CD4-positive, CD25-positive, alpha-beta regulatory T cell (primary cell): Measurements from ENCODE around the gene DPP7. TPM values are rescaled to one million over a fixed set of nuclear protein-coding genes. Genes with fewer than 3 reads are reported as not detected.

Experiments
- polyA plus RNA-seq, 4 donors: library from polyadenylated mRNA; unstranded; fragments of 300-500 nt; fragmentation: Illumina TruSeq; gene quantifications; one replicate each; pipeline ENCODE4 v1.2.3, GENCODE V29; 2021
- total RNA-seq: library from RNA; stranded (reverse); gene quantifications from one replicate; pipeline ENCODE4 v1.2.3, GENCODE V29; 2022

DPP7 gene
- total and polyA plus RNA-seq, 5 donors from 2014 or later: 119 to 343 (median 156) TPM

Other genes starting within 250 kb of the DPP7 start
Only the 30 nearest of the 33 such genes appear.
- gene FBXW5, start 170.0 kb downstream of the DPP7 start, total RNA-seq: 96.9 TPM
- 100 to 1,000 TPM in 3 of 4 donors, 10 to 100 TPM in 1; 91.6 to 134 (median 121) TPM for gene FBXW5, start 170.0 kb downstream of the DPP7 start, polyA plus RNA-seq
- gene C8G, start 169.5 kb downstream of the DPP7 start, total RNA-seq: 1.1 TPM
- gene C8G, start 169.5 kb downstream of the DPP7 start, polyA plus RNA-seq: under 1 TPM in 1 of 4 donors, not detected in 3; 0.96 TPM
- 1.4 TPM for gene LCN12, start 162.5 kb downstream of the DPP7 start, total RNA-seq
- gene LCN12, start 162.5 kb downstream of the DPP7 start, polyA plus RNA-seq: not detected
- gene PTGDS, start 137.2 kb downstream of the DPP7 start, total RNA-seq: 15.4 TPM
- gene PTGDS, start 137.2 kb downstream of the DPP7 start, polyA plus RNA-seq: under 1 TPM in 1 of 4 donors, not detected in 3; 0.47 TPM
- not detected for gene LCNL1, start 131.7 kb downstream of the DPP7 start, total RNA-seq
- not detected for gene LCNL1, start 131.7 kb downstream of the DPP7 start, polyA plus RNA-seq
- gene PAXX, start 122.3 kb downstream of the DPP7 start, total RNA-seq: 83.3 TPM
- 10 to 100 TPM; 46.7 to 67.5 (median 66.0) TPM for gene PAXX, start 122.3 kb downstream of the DPP7 start, polyA plus RNA-seq
- gene CLIC3, start 118.2 kb downstream of the DPP7 start, total RNA-seq: 1.0 TPM
- 1 to 10 TPM in 3 of 4 donors, under 1 TPM in 1; 0.38 to 4.5 (median 2.9) TPM for gene CLIC3, start 118.2 kb downstream of the DPP7 start, polyA plus RNA-seq
- 135 TPM for gene ABCA2, start 86.5 kb downstream of the DPP7 start, total RNA-seq
- 1 to 10 TPM; 3.8 to 4.5 (median 4.3) TPM for gene ABCA2, start 86.5 kb downstream of the DPP7 start, polyA plus RNA-seq
- gene FUT7, start 82.6 kb downstream of the DPP7 start, total RNA-seq: 15.2 TPM
- gene FUT7, start 82.6 kb downstream of the DPP7 start, polyA plus RNA-seq: 10 to 100 TPM; 31.8 to 79.0 (median 42.9) TPM
- 106 TPM for gene NPDC1, start 68.6 kb downstream of the DPP7 start, total RNA-seq
- 10 to 100 TPM in 2 of 4 donors, 1 to 10 TPM in 2; 4.2 to 15.3 (median 9.2) TPM for gene NPDC1, start 68.6 kb downstream of the DPP7 start, polyA plus RNA-seq
- gene ENTPD2, start 60.7 kb downstream of the DPP7 start, total RNA-seq: not detected
- gene ENTPD2, start 60.7 kb downstream of the DPP7 start, polyA plus RNA-seq: not detected
- gene SAPCD2, start 44.2 kb downstream of the DPP7 start, total RNA-seq: 1.2 TPM
- gene SAPCD2, start 44.2 kb downstream of the DPP7 start, polyA plus RNA-seq: under 1 TPM; 0.09 to 0.62 (median 0.18) TPM
- 14.8 TPM for gene UAP1L1, start 37.2 kb downstream of the DPP7 start, total RNA-seq
- 1 to 10 TPM; 1.3 to 3.6 (median 1.7) TPM for gene UAP1L1, start 37.2 kb downstream of the DPP7 start, polyA plus RNA-seq
- gene MAN1B1, start 27.7 kb downstream of the DPP7 start, total RNA-seq: 71.3 TPM
- gene MAN1B1, start 27.7 kb downstream of the DPP7 start, polyA plus RNA-seq: 10 to 100 TPM; 42.1 to 53.5 (median 45.7) TPM
- gene GRIN1, start 24.4 kb upstream of the DPP7 start, total RNA-seq: not detected
- not detected for gene GRIN1, start 24.4 kb upstream of the DPP7 start, polyA plus RNA-seq
- gene LRRC26, start 55.3 kb upstream of the DPP7 start, total RNA-seq: not detected
- not detected for gene LRRC26, start 55.3 kb upstream of the DPP7 start, polyA plus RNA-seq
- gene TMEM210, start 57.3 kb upstream of the DPP7 start, total RNA-seq: not detected
- not detected for gene TMEM210, start 57.3 kb upstream of the DPP7 start, polyA plus RNA-seq
- 127 TPM for gene ANAPC2, start 73.8 kb upstream of the DPP7 start, total RNA-seq
- 1 to 10 TPM; 7.5 to 8.7 (median 8.0) TPM for gene ANAPC2, start 73.8 kb upstream of the DPP7 start, polyA plus RNA-seq
- 54.3 TPM for gene SSNA1, start 73.9 kb upstream of the DPP7 start, total RNA-seq
- gene SSNA1, start 73.9 kb upstream of the DPP7 start, polyA plus RNA-seq: 100 to 1,000 TPM; 112 to 150 (median 130) TPM
- gene TPRN, start 86.0 kb upstream of the DPP7 start, total RNA-seq: 5.9 TPM
- under 1 TPM; 0.27 to 0.91 (median 0.43) TPM for gene TPRN, start 86.0 kb upstream of the DPP7 start, polyA plus RNA-seq
- gene TMEM203, start 90.9 kb upstream of the DPP7 start, total RNA-seq: 20.7 TPM
- gene TMEM203, start 90.9 kb upstream of the DPP7 start, polyA plus RNA-seq: 100 to 1,000 TPM; 116 to 148 (median 132) TPM
- 30.0 TPM for gene NDOR1, start 91.0 kb upstream of the DPP7 start, total RNA-seq
- 1 to 10 TPM; 3.9 to 7.6 (median 5.0) TPM for gene NDOR1, start 91.0 kb upstream of the DPP7 start, polyA plus RNA-seq
- 1.2 TPM for gene RNF208, start 107.5 kb upstream of the DPP7 start, total RNA-seq
- gene RNF208, start 107.5 kb upstream of the DPP7 start, polyA plus RNA-seq: not detected
- gene CYSRT1, start 110.4 kb upstream of the DPP7 start, total RNA-seq: not detected
- gene CYSRT1, start 110.4 kb upstream of the DPP7 start, polyA plus RNA-seq: not detected
- gene RNF224, start 112.8 kb upstream of the DPP7 start, total RNA-seq: not detected
- gene RNF224, start 112.8 kb upstream of the DPP7 start, polyA plus RNA-seq: not detected
- gene SLC34A3, start 116.2 kb upstream of the DPP7 start, total RNA-seq: not detected
- gene SLC34A3, start 116.2 kb upstream of the DPP7 start, polyA plus RNA-seq: not detected
- 100 TPM for gene TUBB4B, start 126.6 kb upstream of the DPP7 start, total RNA-seq
- 10 to 100 TPM; 56.7 to 87.4 (median 71.8) TPM for gene TUBB4B, start 126.6 kb upstream of the DPP7 start, polyA plus RNA-seq
- gene STPG3, start 136.6 kb upstream of the DPP7 start, total RNA-seq: not detected
- not detected for gene STPG3, start 136.6 kb upstream of the DPP7 start, polyA plus RNA-seq
- gene NELFB, start 140.6 kb upstream of the DPP7 start, total RNA-seq: 46.4 TPM
- 10 to 100 TPM; 22.3 to 27.1 (median 23.7) TPM for gene NELFB, start 140.6 kb upstream of the DPP7 start, polyA plus RNA-seq
- gene TOR4A, start 163.0 kb upstream of the DPP7 start, total RNA-seq: 6.1 TPM
- gene TOR4A, start 163.0 kb upstream of the DPP7 start, polyA plus RNA-seq: 1 to 10 TPM; 2.6 to 4.2 (median 3.5) TPM